HEK293 (cell line): ENCODE results near the gene PLIN4.

Experiments used
- FEZF1 ChIP-seq: fragments of 450-650 bp; formaldehyde crosslinking; IDR thresholded peaks from 2 replicates; pipeline ENCODE4 v1.5.1; 2016; ENCODE audit warnings: missing biosample characterization, missing genetic modification characterization
- ZNF843 ChIP-seq: fragments of 450-650 bp; formaldehyde crosslinking; IDR thresholded peaks from 2 replicates; pipeline ENCODE4 v1.5.1; 2016; ENCODE audit warnings: missing biosample characterization, missing genetic modification characterization

DNA sequence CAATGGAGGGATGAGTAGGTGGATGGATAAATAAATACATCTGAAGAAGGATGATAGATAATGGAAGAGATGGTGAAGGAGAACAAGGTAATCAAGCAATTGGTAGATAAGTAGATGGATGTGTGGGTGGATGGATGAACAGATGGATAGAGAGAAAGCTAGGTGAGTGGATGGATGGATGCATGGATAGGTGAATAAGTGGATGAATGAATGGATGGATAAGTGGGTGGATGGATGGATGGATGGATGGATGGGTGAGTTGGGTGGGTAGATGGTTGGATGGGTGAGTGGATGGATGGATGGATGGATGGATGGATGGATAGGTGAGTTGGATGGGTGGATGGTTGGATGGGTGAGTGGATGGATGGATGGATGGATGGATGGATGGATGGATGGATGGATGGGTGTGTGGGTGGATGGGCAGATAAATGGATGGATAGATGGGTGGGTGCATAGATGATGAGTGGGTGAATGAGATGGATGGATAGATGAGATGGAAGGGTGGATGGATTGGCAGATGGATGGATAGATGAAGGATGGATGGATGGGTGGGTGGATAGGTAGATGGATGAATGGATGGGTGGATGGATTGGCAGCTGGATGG is 34.9 kb upstream of the PLIN4 start:
- no peak for TF ChIP-seq ZNF843
- no peak for TF ChIP-seq FEZF1 (tag by site-specific recombination)
